DOHH2 (cell line): ENCODE results near the gene CTSE.

Source experiments
- H3F3A ChIP-seq: fragments of 200-600 bp; sonication (generic), shearing (Covaris generic); 2 replicates; pipeline ENCODE4 v1.6.0; 2016; ENCODE audit warnings: antibody characterized with exemption, mild to moderate bottlenecking; ENCODE audit not compliant: control insufficient read depth, insufficient read depth
- H3K27ac ChIP-seq: fragments of 200-600 bp; sonication (generic); 2 replicates; pipeline ENCODE4 v1.5.1; 2014; ENCODE audit warnings: low read depth, mild to moderate bottlenecking, low read length, moderate library complexity
- H3K27me3 ChIP-seq: fragments of 200-600 bp; sonication (generic); 2 replicates; pipeline ENCODE4 v1.6.1; 2014; ENCODE audit warnings: mild to moderate bottlenecking, low read length, mixed read lengths; ENCODE audit not compliant: control insufficient read depth
- H3K36me3 ChIP-seq: fragments of 200-600 bp; sonication (generic); 2 replicates; pipeline ENCODE4 v1.6.1; 2014; ENCODE audit warnings: mild to moderate bottlenecking, low read length, moderate library complexity, mixed read lengths; ENCODE audit not compliant: control insufficient read depth
- H3K4me1 ChIP-seq: fragments of 200-600 bp; sonication (generic); 2 replicates; pipeline ENCODE4 v1.6.1; 2014; ENCODE audit warnings: mild to moderate bottlenecking, low read length, mixed read lengths; ENCODE audit not compliant: control insufficient read depth
- H3K4me2 ChIP-seq: fragments of 200-600 bp; sonication (generic); 2 replicates; pipeline ENCODE4 v1.6.0; 2014; ENCODE audit warnings: mild to moderate bottlenecking, low read length, moderate library complexity
- H3K4me3 ChIP-seq: fragments of 200-600 bp; sonication (generic); 2 replicates; pipeline ENCODE4 v1.5.1; 2014; ENCODE audit warnings: mild to moderate bottlenecking, low read length, mixed read lengths
- H3K79me2 ChIP-seq: fragments of 200-600 bp; sonication (generic); 2 replicates; pipeline ENCODE4 v1.6.1; 2014; ENCODE audit warnings: mild to moderate bottlenecking, low read length, mixed read lengths; ENCODE audit not compliant: control insufficient read depth
- H3K9me2 ChIP-seq: fragments of 200-600 bp; sonication (generic); replicated peaks from 2 replicates; pipeline ENCODE4 v1.6.1; 2014; ENCODE audit warnings: mild to moderate bottlenecking, low read length, mixed read lengths; ENCODE audit not compliant: control insufficient read depth
- H3K9me3 ChIP-seq: fragments of 200-600 bp; sonication (generic); 2 replicates; pipeline ENCODE4 v1.6.1; 2014; ENCODE audit warnings: antibody characterized with exemption, low read length, mixed read lengths; ENCODE audit not compliant: control insufficient read depth, insufficient read depth
- H4K20me1 ChIP-seq: fragments of 200-600 bp; sonication (generic); 2 replicates; pipeline ENCODE4 v1.6.0; 2014; ENCODE audit warnings: low read depth, mild to moderate bottlenecking, antibody characterized with exemption, low read length, moderate library complexity; ENCODE audit not compliant: control insufficient read depth, insufficient read depth
- CTCF ChIP-seq: fragments of 200-600 bp; sonication (generic); IDR thresholded peaks from one replicate; pipeline ENCODE4 v1.5.1; 2014; ENCODE audit warnings: antibody characterized with exemption, mild to moderate bottlenecking, low read depth, low read length; ENCODE audit not compliant: poor library complexity, severe bottlenecking
- EZH2phosphoT487 ChIP-seq: fragments of 200-600 bp; sonication (generic); IDR thresholded peaks from 2 replicates; pipeline ENCODE4 v1.6.1; 2017; ENCODE audit warnings: borderline replicate concordance, mild to moderate bottlenecking, antibody characterized with exemption, low read length, moderate library complexity, mixed read lengths

Gene CTSE

DNA sequence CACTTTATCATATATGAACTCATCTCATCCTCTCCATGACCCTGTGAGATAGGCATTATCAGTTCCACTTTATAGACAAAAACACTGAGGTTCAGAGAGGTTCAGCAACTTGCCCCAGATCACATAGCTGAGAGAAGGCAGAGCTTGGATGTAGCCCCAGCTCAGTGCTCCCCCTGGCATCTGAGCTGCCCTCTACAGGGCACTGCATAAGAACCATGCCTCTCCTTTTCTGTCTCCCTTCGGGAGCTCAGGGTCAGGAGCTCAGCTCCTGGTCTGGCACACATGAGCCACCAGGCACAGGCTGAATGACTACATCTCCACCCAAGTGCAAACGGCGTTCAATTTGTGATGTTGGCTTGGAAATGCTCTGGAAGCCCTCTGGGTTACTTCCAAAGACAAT, 37.4 kb downstream of the CTSE start:
- Histone ChIP-seq H3K27ac (no peak overlapping the region), H3K27me3 (peaks cover 13% of the 10 kb centered on the region; the same call in 1 of the 2 replicates), H3K4me2 (no peak overlapping the region), H4K20me1 (no peaks in the 10 kb centered on the region), H3K9me2 (no peaks in the 10 kb centered on the region), H3F3A (no peaks in the 10 kb centered on the region), H3K79me2 (no peaks in the 10 kb centered on the region), H3K4me3 (no peak overlapping the region), H3K36me3 (no peaks in the 10 kb centered on the region), H3K9me3 (no peaks in the 10 kb centered on the region), H3K4me1 (no peaks in the 10 kb centered on the region)
- TF ChIP-seq CTCF: no peak
- TF ChIP-seq EZH2phosphoT487: no peak

DNA sequence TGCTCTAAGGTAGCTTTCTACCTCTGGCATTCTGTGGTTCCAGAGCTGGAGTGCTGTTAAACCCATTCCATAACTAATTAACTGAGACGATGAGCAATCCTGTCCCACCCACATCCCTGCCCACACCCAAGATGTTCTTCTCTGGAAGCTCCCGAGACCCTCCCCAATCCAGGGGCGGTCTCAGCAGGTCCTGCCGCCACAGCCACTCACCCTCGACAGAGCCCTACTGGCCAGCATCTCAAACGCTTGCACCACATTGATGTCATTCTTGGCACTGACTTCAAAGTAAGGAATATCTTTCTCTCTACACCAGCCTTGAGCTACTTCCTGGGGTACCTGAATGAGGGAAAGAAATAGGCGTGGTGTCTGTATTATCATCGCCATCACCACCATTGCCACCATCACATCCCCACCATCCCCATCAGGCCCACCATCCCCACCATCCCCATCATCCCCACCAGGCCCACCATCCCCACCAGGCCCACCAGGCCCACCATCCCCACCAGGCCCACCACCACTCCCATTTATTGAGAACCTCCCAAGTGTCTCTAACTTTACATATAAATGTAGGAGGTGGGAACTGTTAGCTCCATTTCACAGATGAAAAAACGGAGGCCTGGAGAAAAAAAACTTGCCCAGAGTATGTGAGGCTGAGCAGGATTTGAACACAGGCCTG, 38.2 kb downstream of the CTSE start:
- Histone ChIP-seq H3K36me3 (no peaks in the 10 kb centered on the region), H3K27me3 (peaks cover 8% of the 10 kb centered on the region; the same call in 1 of the 2 replicates), H3K4me2 (no peak overlapping the region), H3K27ac (no peak overlapping the region), H3K9me2 (no peaks in the 10 kb centered on the region), H3K4me1 (no peaks in the 10 kb centered on the region), H3K4me3 (no peak overlapping the region), H4K20me1 (no peaks in the 10 kb centered on the region), H3K79me2 (no peaks in the 10 kb centered on the region), H3K9me3 (no peaks in the 10 kb centered on the region), H3F3A (no peaks in the 10 kb centered on the region)
- TF ChIP-seq CTCF: no peak
- no peak for TF ChIP-seq EZH2phosphoT487

DNA sequence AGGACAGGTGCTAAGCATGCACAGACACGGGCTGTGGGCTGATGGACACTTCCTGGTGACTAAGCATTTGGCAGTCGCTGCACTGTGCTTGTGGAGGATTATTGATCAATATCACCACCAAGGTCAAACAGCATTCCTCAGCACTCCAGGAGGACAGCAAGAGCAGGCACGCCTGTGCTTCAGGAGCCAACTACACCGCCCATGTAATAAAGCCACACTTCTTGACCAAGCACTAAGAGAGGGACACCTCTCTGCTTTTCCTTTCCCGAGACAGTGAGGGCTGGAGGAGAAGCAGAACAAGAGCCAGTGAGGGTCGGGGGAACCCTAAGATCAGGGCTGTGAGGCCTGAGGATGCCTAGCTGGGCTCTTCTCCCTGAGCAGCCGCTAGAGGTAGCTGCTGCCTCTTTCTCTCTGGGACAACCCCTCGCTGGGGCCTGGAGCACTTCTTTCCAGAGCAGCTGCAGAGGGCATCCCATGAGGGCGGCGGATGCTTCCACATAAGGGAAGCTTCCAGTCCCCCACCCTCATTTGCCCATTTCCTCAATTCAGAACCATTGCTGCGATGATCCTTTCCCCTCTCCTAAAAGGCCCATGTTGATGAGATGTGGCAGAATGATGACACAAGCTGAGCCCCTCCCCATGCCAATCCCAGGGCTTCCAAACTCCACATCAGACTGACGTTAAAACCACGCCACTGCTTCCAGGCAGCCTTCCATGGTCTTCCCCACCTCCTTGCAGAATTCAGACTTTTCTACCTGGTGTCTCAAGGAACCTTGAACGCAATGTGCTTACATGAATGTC, 39.6 kb downstream of the CTSE start:
- Histone ChIP-seq H4K20me1 (no peaks in the 10 kb centered on the region), H3K4me3 (no peak overlapping the region), H3K27me3 (0 out of 2 replicates have a peak, but pooled peaks cover 3% of the 10 kb centered on the region), H3K27ac (no peak overlapping the region), H3K9me2 (no peaks in the 10 kb centered on the region), H3F3A (no peaks in the 10 kb centered on the region), H3K79me2 (no peaks in the 10 kb centered on the region), H3K9me3 (no peaks in the 10 kb centered on the region), H3K4me1 (no peaks in the 10 kb centered on the region), H3K36me3 (no peaks in the 10 kb centered on the region), H3K4me2 (no peak overlapping the region)
- TF ChIP-seq EZH2phosphoT487 (no peak), CTCF (peak; percentile 34)
